Measurements from ENCODE around the gene FUCA1. TPM values are rescaled to one million over a fixed set of nuclear protein-coding genes. Genes with fewer than 3 reads are reported as not detected.
A peak's percentile ranks its signal among the peaks of the same experiment; 100 is the strongest.

The FUCA1 gene
- 37.5 and 45.4 TPM in 2 replicates for total RNA-seq (2013; cell fraction: nucleolus; rRNA removed)
- total RNA-seq (2014; rRNA removed) (53.7 and 59.5 TPM in 2 replicates), total RNA-seq (2014; rRNA removed; fragmentation: Illumina TruSeq; extraction: Trizol) (51.4 and 54.4 TPM in 2 replicates), total RNA-seq (2021) (41.3 and 42.4 TPM in 2 replicates), polyA plus RNA-seq (2011; rRNA removed) (51.6 and 65.1 TPM in 2 replicates), polyA plus RNA-seq (2014; fragmentation: Illumina TruSeq; extraction: Trizol) (55.9 and 61.5 TPM in 2 replicates), polyA plus RNA-seq (2014; fragmentation: Nextera tagmentation; extraction: Ambion mirVana) (10 to 100 TPM; 33.3 to 41.8 TPM), polyA plus RNA-seq (2014; rRNA removed) (39.6 and 49.9 TPM in 2 replicates), polyA plus RNA-seq (2016; fragmentation: Nextera tagmentation; extraction: Ambion mirVana) (100 to 1,000 TPM; 112 to 117 TPM), polyA minus RNA-seq (2011; rRNA and poly(A)+ RNA removed) (29.6 and 35.9 TPM in 2 replicates), Bru-seq, nascent RNA (percentile 78 among the genes with signal in this experiment), BruChase-seq, experiment 1, labeled RNA remaining after a 6-hour chase (percentile 80 among the genes with signal in this experiment), BruChase-seq, experiment 2, labeled RNA remaining after a 2-hour chase (percentile 79 among the genes with signal in this experiment)
- 40.3 TPM for polyA plus RNA-seq (2011; ENCODE audit: low read depth)
- polyA plus RNA-seq (2011; cell fraction: cytosol; rRNA removed): 31.8 and 33.0 TPM in 2 replicates
- 19.2 and 22.0 TPM in 2 replicates for polyA plus RNA-seq (2011; cell fraction: nucleus; rRNA removed)
- 39.7 and 51.5 TPM in 2 replicates for polyA plus RNA-seq (2012)
- polyA minus RNA-seq (2011; cell fraction: cytosol; rRNA and poly(A)+ RNA removed): 10.7 and 11.8 TPM in 2 replicates
- 5.4 and 9.6 TPM in 2 replicates for polyA minus RNA-seq (2011; cell fraction: nucleus; rRNA and poly(A)+ RNA removed)
- long read RNA-seq, experiment 1, transcript FUCA1-201 (8 exons, 2,047 nt): major isoform, 73 of 105 reads
- long read RNA-seq, experiment 1, partial matches to known transcripts: 27 of 105 reads
- long read RNA-seq, experiment 1, other reads (novel, unspliced or antisense): 5 of 105 reads
- long read RNA-seq, experiment 2, transcript FUCA1-201 (8 exons, 2,047 nt): major isoform, 379 of 585 reads
- long read RNA-seq, experiment 2, partial matches to known transcripts: 173 of 585 reads
- long read RNA-seq, experiment 2, other reads (novel, unspliced or antisense): 33 of 585 reads

- Histone ChIP-seq H3K9me3 (replicated peaks; ENCODE audit: control insufficient read depth, insufficient read depth, low read length) (no peaks in the 10 kb centered on the region), H3K4me3 (peak within 1 kb of the TSS; percentile 77), H3K27ac (ENCODE audit: control insufficient read depth, insufficient read depth) (peak within 1 kb of the TSS; percentile 63), H3K9ac (ENCODE audit: control insufficient read depth, insufficient read depth, low read length) (peak within 1 kb of the TSS; percentile 69), H3K4me2 (ENCODE audit: control insufficient read depth, insufficient read depth) (peak within 1 kb of the TSS; percentile 64), H3K27me3 (replicated peaks in 1 of 2; ENCODE audit: control insufficient read depth in 2 of 2, insufficient read depth in 2 of 2, low read length in 1 of 2) (no peaks in the 10 kb centered on the region), H3K79me2 (ENCODE audit: control insufficient read depth, insufficient read depth, low read length) (peaks cover 35% of the 10 kb centered on the region), H4K20me1 (ENCODE audit: control insufficient read depth, insufficient read depth) (no peaks in the 10 kb centered on the region), H3K4me1 (ENCODE audit: control insufficient read depth, insufficient read depth, low read length) (peaks cover 10% of the 10 kb centered on the region), H3K36me3 (ENCODE audit: control insufficient read depth in 2 of 2, insufficient read depth in 2 of 2, low read length in 1 of 2) (no peaks in the 10 kb centered on the region), H2AFZ (ENCODE audit: control insufficient read depth, low read depth, low read length) (peak within 1 kb of the TSS; percentile 75)
- FAIRE-seq (peak; percentile 91), ATAC-seq (peak; percentile 92), DNase-seq (ENCODE audit: low read depth, low spot score) (peak; percentile 72)
- ChIA-PET SMC1A (ENCODE audit: uncharacterized antibody, unreplicated experiment) (interaction anchor here (1.4 to 4.6 kb wide), 4 partner anchors 32 to 57 kb away, joined by 4 to 34 read pairs (median 4); no protein-coding TSS in a partner anchor), CTCF (interaction anchor here (0.8 to 4.5 kb wide), 3 partner anchors 44 to 58 kb away, joined by 5 to 49 read pairs (median 5); no protein-coding TSS in a partner anchor), RAD21 (ENCODE audit: unreplicated experiment) (interaction anchor here (0.5 to 1.8 kb wide), 5 partner anchors 42 to 122 kb away, joined by 3 to 7 read pairs (median 3); partner anchors contain the start of gene CNR2), POLR2A (interaction anchor here (1.2 kb wide), 1 partner anchor 57 kb away, joined by 4 read pairs; no protein-coding TSS in a partner anchor)
- in situ Hi-C loops (cut with MboI): loop anchor here (10.0 kb wide), 1 partner anchor 63 kb away; the partner anchor contains the start of gene GALE
- intact Hi-C loops (cut with micrococcal nuclease; ENCODE audit: unreplicated experiment): loop anchor here (1.0 to 2.0 kb wide), 4 partner anchors 41 to 59 kb away; partner anchors contain the start of gene HMGCL
- no TSS peak for BruUV-seq (replicated peaks)
- 3% methylated on average over 68 of the region's 71 CpGs for WGBS (ENCODE audit: insufficient coverage, insufficient replicate concordance, low lambda C conversion rate, missing lambda C conversion rate)
- TF ChIP-seq SP1 (IDR thresholded peaks at IDR 0.05; ENCODE audit: low read depth, low read length) (peak; percentile 65), IRF5 (IDR thresholded peaks at IDR 0.05; ENCODE audit: borderline replicate concordance) (no peak), HDAC6 (IDR thresholded peaks at IDR 0.05; ENCODE audit: unreplicated experiment) (no peak), BCL3 (IDR thresholded peaks at IDR 0.05; ENCODE audit: borderline replicate concordance, insufficient read depth, low read depth, low read length, poor library complexity, severe bottlenecking) (no peak), RB1 (IDR thresholded peaks at IDR 0.05; ENCODE audit: borderline replicate concordance) (no peak), CEBPB (IDR thresholded peaks at IDR 0.05; ENCODE audit: borderline replicate concordance in 1 of 2, low read depth in 2 of 2, low read length in 2 of 2) (no peak), DPF2 (IDR thresholded peaks at IDR 0.05) (peak; percentile 52; the same call in 1 of the 2 replicates), MEF2A (IDR thresholded peaks at IDR 0.05; ENCODE audit: insufficient read depth, low read depth, low read length) (no peak), RCOR1 (conservative IDR thresholded peaks at IDR 0.05; ENCODE audit: low read depth, low read length) (no peak), NFYB (IDR thresholded peaks at IDR 0.05; ENCODE audit: insufficient read depth, low read depth, low read length) (peak; percentile 68; the same call in 1 of the 2 replicates), CBFB (IDR thresholded peaks at IDR 0.05; ENCODE audit: low read depth) (no peak), BRCA1 (IDR thresholded peaks at IDR 0.05; ENCODE audit: low read depth, low read length) (no peak), CREB1 (IDR thresholded peaks at IDR 0.05; ENCODE audit: low read depth) (peak; percentile 54), NFXL1 (IDR thresholded peaks at IDR 0.05; ENCODE audit: borderline replicate concordance) (no peak), ZBED1 (IDR thresholded peaks at IDR 0.05; ENCODE audit: borderline replicate concordance) (no peak), NR2C1 (IDR thresholded peaks at IDR 0.05) (0 out of 2 replicates have a peak, but pooled peaks have one; percentile 28)
These were observed at the start of gene FUCA1 for GRCh38 chr1:23867895-23868556. TSS of gene FUCA1 (minus strand) at chr1:23868290. CDS start at chr1:23868286, 4 bp downstream.
